Stimulated activated naive CD4-positive, alpha-beta T cell treated with Interleukin-2 at 50 U/mL for 16 hours (primary cell): Measurements from ENCODE around the gene OPRL1.

Source experiments
- DNase-seq: peaks from one replicate; lab custom pipeline; 2025; lab: John Stamatoyannopoulos, UW

OPRL1 gene

GRCh38 chr20:64042054-64042781 lies 37.7 kb upstream of the OPRL1 start:
- DNase-seq, result no peak

- no peak for DNase-seq
These were observed 36.1 kb upstream of the OPRL1 start for GRCh38 chr20:64043768-64044167.

GRCh38 chr20:64044484-64045247 lies 35.2 kb upstream of the OPRL1 start:
- no peak for DNase-seq

GRCh38 chr20:64045346-64046011 lies 34.4 kb upstream of the OPRL1 start:
- DNase-seq, result no peak

- no peak for DNase-seq
These were observed 32.9 kb upstream of the OPRL1 start for GRCh38 chr20:64047046-64047389.

- DNase-seq, result no peak
These were observed 31.9 kb upstream of the OPRL1 start for GRCh38 chr20:64047968-64048401.

GRCh38 chr20:64048402-64049044 lies 31.4 kb upstream of the OPRL1 start:
- DNase-seq, result no peak

GRCh38 chr20:64049060-64049877 lies 30.6 kb upstream of the OPRL1 start, which contains the start of gene SOX18:
SOX18 (minus strand) TSS chr20:64049639; CDS start chr20:64049516, 123 bp downstream.
- DNase-seq, result peak; percentile 16

GRCh38 chr20:64049878-64050260 lies 30.0 kb upstream of the OPRL1 start:
- DNase-seq, result no peak

GRCh38 chr20:64050261-64051032 lies 29.4 kb upstream of the OPRL1 start:
- no peak for DNase-seq

- DNase-seq, result no peak
These were observed 28.8 kb upstream of the OPRL1 start for GRCh38 chr20:64051033-64051452.

- no peak for DNase-seq
These were observed 28.1 kb upstream of the OPRL1 start for GRCh38 chr20:64051561-64052325.

- no peak for DNase-seq
These were observed 27.6 kb upstream of the OPRL1 start for GRCh38 chr20:64052326-64052722.

- DNase-seq, result no peak
These were observed 26.7 kb upstream of the OPRL1 start for GRCh38 chr20:64052987-64053840.

GRCh38 chr20:64053841-64054661 lies 25.8 kb upstream of the OPRL1 start:
- no peak for DNase-seq

GRCh38 chr20:64055396-64055892 lies 24.4 kb upstream of the OPRL1 start:
- DNase-seq, result no peak

GRCh38 chr20:64055893-64056638 lies 23.8 kb upstream of the OPRL1 start:
- DNase-seq, result no peak

- DNase-seq, result no peak
These were observed 23.3 kb upstream of the OPRL1 start for GRCh38 chr20:64056639-64056888.
